Embryonic facial prominence (tissue), 1 donor: ENCODE data around the gene CFAP46.
"Not testable (repeated sequence)": the region's sequence is repeated elsewhere in the genome, so short reads cannot be mapped to it uniquely, and the experiment has no call there.

Source experiments
- DNase-seq: peaks from one replicate; pipeline ENCODE4 v3.0.0-alpha.2; 2016; ENCODE audit errors: extremely low spot score

The CFAP46 gene

GRCh38 chr10:132899054-132899750 lies 43.2 kb downstream of the CFAP46 start:
- DNase-seq = no peak

GRCh38 chr10:132898391-132899053 lies 43.8 kb downstream of the CFAP46 start:
- no peak for DNase-seq

GRCh38 chr10:132897516-132898381 lies 44.6 kb downstream of the CFAP46 start:
- DNase-seq = no peak

GRCh38 chr10:132893786-132894185 lies 48.6 kb downstream of the CFAP46 start:
- DNase-seq = not testable (repeated sequence)

GRCh38 chr10:132893090-132893489 lies 49.3 kb downstream of the CFAP46 start:
- no peak for DNase-seq

- DNase-seq = no peak
These were observed 50.4 kb downstream of the CFAP46 start for GRCh38 chr10:132892004-132892403.

GRCh38 chr10:132891368-132891767 lies 51.0 kb downstream of the CFAP46 start:
- no peak for DNase-seq

GRCh38 chr10:132890301-132890700 lies 52.1 kb downstream of the CFAP46 start:
- no peak for DNase-seq

GRCh38 chr10:132889556-132889955 lies 52.8 kb downstream of the CFAP46 start:
- DNase-seq = no peak

GRCh38 chr10:132888898-132889490 lies 53.4 kb downstream of the CFAP46 start:
- DNase-seq = no peak

- not testable (repeated sequence) for DNase-seq
These were observed 53.9 kb downstream of the CFAP46 start for GRCh38 chr10:132888446-132888845.

- DNase-seq = no peak
These were observed 55.9 kb downstream of the CFAP46 start for GRCh38 chr10:132886211-132887099.

- DNase-seq = no peak
These were observed 56.7 kb downstream of the CFAP46 start for GRCh38 chr10:132885451-132886210.

- DNase-seq = no peak
These were observed 57.6 kb downstream of the CFAP46 start for GRCh38 chr10:132884691-132885271.

GRCh38 chr10:132884041-132884440 lies 58.3 kb downstream of the CFAP46 start:
- DNase-seq = no peak

GRCh38 chr10:132883391-132883881 lies 58.9 kb downstream of the CFAP46 start:
- DNase-seq = no peak

GRCh38 chr10:132882069-132882951 lies 60.1 kb downstream of the CFAP46 start:
- no peak for DNase-seq

GRCh38 chr10:132881186-132881920 lies 61.0 kb downstream of the CFAP46 start:
- no peak for DNase-seq
